Bronchial epithelial cell (primary cell): ENCODE data around the gene CADM2. TPM values are rescaled to one million over a fixed set of nuclear protein-coding genes. Genes with fewer than 3 reads are reported as not detected.

ENCODE experiments used
- DNase-seq: peaks from one replicate; pipeline ENCODE4 v3.0.0-alpha.2; 2010; ENCODE audit warnings: low read depth
- FAIRE-seq: peaks from 2 replicates; lab custom pipeline; 2011; peaks lifted over from hg19 to GRCh38; lab: Jason Lieb, UNC
- H3K27me3 ChIP-seq: 2 replicates; pipeline ENCODE4 v1.5.1; 2011; ENCODE audit warnings: low read length; ENCODE audit not compliant: control insufficient read depth, insufficient read depth
- H3K36me3 ChIP-seq: 2 replicates; pipeline ENCODE4 v1.5.1; 2011; ENCODE audit warnings: low read length; ENCODE audit not compliant: control insufficient read depth, insufficient read depth
- H3K4me3 ChIP-seq: 2 replicates; pipeline ENCODE4 v1.5.1; 2011; ENCODE audit warnings: mild to moderate bottlenecking, low read depth, low read length, control low read depth
- CTCF ChIP-seq: IDR thresholded peaks from 2 replicates; pipeline ENCODE4 v1.5.1; 2011; ENCODE audit warnings: mild to moderate bottlenecking, moderate library complexity, low read length, control low read depth, inconsistent platforms; ENCODE audit not compliant: insufficient read depth, severe bottlenecking
- total RNA-seq: library from RNA; depleted of rRNA; stranded (reverse); fragments of >200 nt; gene quantifications from 2 replicates; pipeline ENCODE4 v1.2.1, GENCODE V29; 2014

CADM2 gene
- total RNA-seq, 1 donor from 2014 or later = under 0.01 TPM

GRCh38 chr3:85171976-85172375, 213.2 kb downstream of the CADM2 start:
- DNase-seq = no peak
- no peak for TF ChIP-seq CTCF
- no peaks in the 10 kb centered on the region for H3K36me3 ChIP-seq
- no peak for FAIRE-seq
- no peaks in the 10 kb centered on the region for H3K27me3 ChIP-seq
- H3K4me3 ChIP-seq = no peak overlapping the region

- no peaks in the 10 kb centered on the region for H3K36me3 ChIP-seq
- DNase-seq (no peak), FAIRE-seq (no peak)
- no peaks in the 10 kb centered on the region for H3K27me3 ChIP-seq
- no peak overlapping the region for H3K4me3 ChIP-seq
- no peak for TF ChIP-seq CTCF
These were observed 218.0 kb downstream of the CADM2 start for GRCh38 chr3:85176799-85177198.

- DNase-seq = no peak
- Histone ChIP-seq H3K36me3 (no peaks in the 10 kb centered on the region), H3K4me3 (no peak overlapping the region), H3K27me3 (no peaks in the 10 kb centered on the region)
- no peak for FAIRE-seq
- no peak for TF ChIP-seq CTCF
These were observed 224.4 kb downstream of the CADM2 start for GRCh38 chr3:85182975-85183752.

- FAIRE-seq (no peak), DNase-seq (no peak)
- Histone ChIP-seq H3K27me3 (no peaks in the 10 kb centered on the region), H3K4me3 (no peak overlapping the region), H3K36me3 (no peaks in the 10 kb centered on the region)
- TF ChIP-seq CTCF = no peak
These were observed 226.7 kb downstream of the CADM2 start for GRCh38 chr3:85185495-85185894.

GRCh38 chr3:85189731-85190130, 230.9 kb downstream of the CADM2 start:
- TF ChIP-seq CTCF = no peak
- H3K4me3 ChIP-seq = no peak overlapping the region
- no peaks in the 10 kb centered on the region for H3K27me3 ChIP-seq
- FAIRE-seq = no peak
- H3K36me3 ChIP-seq = no peaks in the 10 kb centered on the region
- DNase-seq = no peak

GRCh38 chr3:85193565-85193964, 234.8 kb downstream of the CADM2 start:
- Histone ChIP-seq H3K36me3 (no peaks in the 10 kb centered on the region), H3K27me3 (no peaks in the 10 kb centered on the region), H3K4me3 (no peak overlapping the region)
- peak; percentile 45 for TF ChIP-seq CTCF
- DNase-seq = peak; percentile 43
- no peak for FAIRE-seq
